Measurements from ENCODE around the gene NUTF2.

- TF ChIP-seq EZH2 (IDR thresholded peaks at IDR 0.05; ENCODE audit: borderline replicate concordance, low read length) = no peak
- TF ChIP-seq CTCF (IDR thresholded peaks at IDR 0.05; ENCODE audit: low read length) = no peak
Observed at GRCh38 chr16:67879462-67879861, 32.7 kb downstream of the NUTF2 start.

Measured in OCI-LY1 (cell line).